Keratinocyte (primary cell): ENCODE results near the gene FAT1. TPM values are rescaled to one million over a fixed set of nuclear protein-coding genes. Genes with fewer than 3 reads are reported as not detected.

Experiments used
- DNase-seq: peaks from one replicate; pipeline ENCODE4 v3.0.0-alpha.2; 2011; ENCODE audit warnings: low read depth, missing footprints, low spot score
- FAIRE-seq: peaks from 2 replicates; lab custom pipeline; 2011; peaks lifted over from hg19 to GRCh38; lab: Jason Lieb, UNC
- H2AFZ ChIP-seq: 2 replicates; pipeline ENCODE4 v1.6.0; 2012; ENCODE audit warnings: low read length, control low read depth, inconsistent platforms; ENCODE audit not compliant: control insufficient read depth
- H3K27ac ChIP-seq: 2 replicates; pipeline ENCODE4 v1.5.1; 2011; ENCODE audit warnings: low read length; ENCODE audit not compliant: control insufficient read depth, insufficient read depth
- H3K27me3 ChIP-seq: 3 replicates; pipeline ENCODE4 v1.6.0; 2011; ENCODE audit warnings: low read length; ENCODE audit not compliant: control insufficient read depth, insufficient read depth; ENCODE audit errors: extremely low read depth
- H3K36me3 ChIP-seq, 2 experiments: 2 replicates in 1 of 2; 3 replicates in 1 of 2; pipeline ENCODE4 v1.5.1; 2011; ENCODE audit warnings: low read length in 2 of 2, mild to moderate bottlenecking in 1 of 2; ENCODE audit not compliant: control insufficient read depth in 2 of 2, insufficient read depth in 2 of 2; ENCODE audit errors: extremely low read depth in 1 of 2
- H3K4me1 ChIP-seq: 3 replicates; pipeline ENCODE4 v1.5.1; 2011; ENCODE audit warnings: low read length; ENCODE audit not compliant: control insufficient read depth, insufficient read depth; ENCODE audit errors: extremely low read depth
- H3K4me2 ChIP-seq: 3 replicates; pipeline ENCODE4 v1.6.0; 2011; ENCODE audit warnings: low read depth, low read length; ENCODE audit not compliant: control insufficient read depth, insufficient read depth; ENCODE audit errors: extremely low read depth
- H3K4me3 ChIP-seq, 3 experiments: fragments of 200-600 bp in 1 of 3; sonication (generic) in 1 of 3; 2 replicates in 2 of 3; 3 replicates in 1 of 3; pipeline ENCODE4 v1.5.1; 2011 to 2016; ENCODE audit warnings: low read length in 3 of 3, mild to moderate bottlenecking in 3 of 3, control low read depth in 2 of 3, inconsistent platforms in 1 of 3, low read depth in 1 of 3, mixed read lengths in 1 of 3, mixed run types in 1 of 3, moderate library complexity in 1 of 3; ENCODE audit not compliant: control insufficient read depth in 2 of 3, insufficient read depth in 2 of 3; ENCODE audit errors: extremely low read depth in 1 of 3
- H3K79me2 ChIP-seq: 2 replicates; pipeline ENCODE4 v1.6.0; 2012; ENCODE audit warnings: low read length; ENCODE audit not compliant: control insufficient read depth, insufficient read depth
- H3K9ac ChIP-seq: 3 replicates; pipeline ENCODE4 v1.6.0; 2011; ENCODE audit warnings: low read length; ENCODE audit not compliant: control insufficient read depth, insufficient read depth; ENCODE audit errors: extremely low read depth
- H3K9me1 ChIP-seq: 3 replicates; pipeline ENCODE4 v1.6.0; 2011; ENCODE audit warnings: low read length; ENCODE audit not compliant: control insufficient read depth, insufficient read depth; ENCODE audit errors: extremely low read depth
- H3K9me3 ChIP-seq: 2 replicates; pipeline ENCODE4 v1.5.1; 2012; ENCODE audit warnings: low read depth, low read length; ENCODE audit not compliant: control insufficient read depth
- H4K20me1 ChIP-seq: 3 replicates; pipeline ENCODE4 v1.6.0; 2011; ENCODE audit warnings: low read length; ENCODE audit not compliant: control insufficient read depth, insufficient read depth; ENCODE audit errors: extremely low read depth
- EZH2 ChIP-seq: IDR thresholded peaks from one replicate; pipeline ENCODE4 v1.6.1; 2012; ENCODE audit warnings: inconsistent platforms, mild to moderate bottlenecking, low read length, moderate library complexity
- dilution Hi-C: fragments of 300-500 bp; cut with MboI; formaldehyde crosslinking; loops from one replicate; pipeline ENCODE4 v1.7.0; 2020; ENCODE audit warnings: low sequenced_read_pairs; ENCODE audit not compliant: extremely low pct_ligation_motif_present
- polyA plus RNA-seq, 5 experiments: library from polyadenylated mRNA; depleted of rRNA in 3 of 5; stranded (reverse) in 3 of 5; stranded (forward) in 1 of 5; unstranded in 1 of 5; fragments of >200 nt; gene quantifications; 1 replicate in 1 of 5; 2 replicates in 3 of 5; 3 replicates in 1 of 5; pipeline versions ENCODE4 v1.2.1 to v1.2.3, GENCODE V29; 2011 to 2012; ENCODE audit warnings: missing spikeins in 2 of 5, low read depth in 1 of 5, low replicate concordance in 1 of 5
- TF ChIP-seq, protein P1 (sequence below), 3 experiments: IDR thresholded peaks in 1 of 3; conservative IDR thresholded peaks in 1 of 3; optimal IDR thresholded peaks in 1 of 3; 2 replicates in 2 of 3; 3 replicates in 1 of 3; pipeline versions ENCODE3 to v1.5.1; 2011; ENCODE audit warnings: low read length in 3 of 3, mild to moderate bottlenecking in 3 of 3, moderate library complexity in 2 of 3, control low read depth in 1 of 3, inconsistent platforms in 1 of 3; ENCODE audit not compliant: insufficient read depth in 2 of 3; ENCODE audit errors: extremely low read depth in 1 of 3

FAT1 gene
- polyA plus RNA-seq, 1 donor (not counting 4 experiments of a cell fraction or from before 2014, with no cell fraction given) = 329 TPM

DNA sequence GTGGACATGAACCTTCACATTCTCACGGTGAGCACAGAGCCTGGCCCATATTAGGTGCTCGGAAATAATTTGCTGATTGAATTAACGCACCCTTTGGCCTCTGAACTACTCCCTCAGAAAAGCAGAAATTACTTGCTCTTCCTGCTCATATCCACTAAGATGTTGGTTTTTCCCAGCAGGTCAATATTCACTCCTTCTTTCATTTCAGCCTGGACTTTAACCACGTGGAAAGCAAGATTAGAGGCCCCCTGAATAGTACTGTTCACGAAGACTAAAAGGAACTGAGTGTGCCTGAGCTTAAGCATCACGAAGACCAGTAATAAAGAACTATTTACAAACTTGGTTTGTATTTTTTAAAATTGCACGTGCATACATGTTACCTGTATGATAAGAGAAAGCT lies 178.2 kb downstream of the FAT1 start:
- Histone ChIP-seq H3K9me1 (no peaks in the 10 kb centered on the region), H3K4me1 (no peaks in the 10 kb centered on the region), H3K4me3 (no peak overlapping the region), H4K20me1 (no peaks in the 10 kb centered on the region), H3K27ac (no peak overlapping the region), H2AFZ (no peak overlapping the region), H3K4me2 (no peak overlapping the region), H3K9me3 (peaks cover 5% of the 10 kb centered on the region), H3K9ac (no peak overlapping the region), H3K27me3 (no peaks in the 10 kb centered on the region), H3K36me3 (no peaks in the 10 kb centered on the region), H3K79me2 (no peaks in the 10 kb centered on the region)
- FAIRE-seq (no peak), DNase-seq (no peak)
- TF ChIP-seq, protein P1, sequence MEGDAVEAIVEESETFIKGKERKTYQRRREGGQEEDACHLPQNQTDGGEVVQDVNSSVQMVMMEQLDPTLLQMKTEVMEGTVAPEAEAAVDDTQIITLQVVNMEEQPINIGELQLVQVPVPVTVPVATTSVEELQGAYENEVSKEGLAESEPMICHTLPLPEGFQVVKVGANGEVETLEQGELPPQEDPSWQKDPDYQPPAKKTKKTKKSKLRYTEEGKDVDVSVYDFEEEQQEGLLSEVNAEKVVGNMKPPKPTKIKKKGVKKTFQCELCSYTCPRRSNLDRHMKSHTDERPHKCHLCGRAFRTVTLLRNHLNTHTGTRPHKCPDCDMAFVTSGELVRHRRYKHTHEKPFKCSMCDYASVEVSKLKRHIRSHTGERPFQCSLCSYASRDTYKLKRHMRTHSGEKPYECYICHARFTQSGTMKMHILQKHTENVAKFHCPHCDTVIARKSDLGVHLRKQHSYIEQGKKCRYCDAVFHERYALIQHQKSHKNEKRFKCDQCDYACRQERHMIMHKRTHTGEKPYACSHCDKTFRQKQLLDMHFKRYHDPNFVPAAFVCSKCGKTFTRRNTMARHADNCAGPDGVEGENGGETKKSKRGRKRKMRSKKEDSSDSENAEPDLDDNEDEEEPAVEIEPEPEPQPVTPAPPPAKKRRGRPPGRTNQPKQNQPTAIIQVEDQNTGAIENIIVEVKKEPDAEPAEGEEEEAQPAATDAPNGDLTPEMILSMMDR (optimal IDR thresholded peaks at IDR 0.05 in 1 of 3, IDR thresholded peaks at IDR 0.05 in 1 of 3, conservative IDR thresholded peaks at IDR 0.05 in 1 of 3; ENCODE audit: extremely low read depth in 1 of 3, insufficient read depth in 2 of 3, low read length in 3 of 3) = no peak
- TF ChIP-seq EZH2 = no peak
- dilution Hi-C loops = no loop called here

DNA sequence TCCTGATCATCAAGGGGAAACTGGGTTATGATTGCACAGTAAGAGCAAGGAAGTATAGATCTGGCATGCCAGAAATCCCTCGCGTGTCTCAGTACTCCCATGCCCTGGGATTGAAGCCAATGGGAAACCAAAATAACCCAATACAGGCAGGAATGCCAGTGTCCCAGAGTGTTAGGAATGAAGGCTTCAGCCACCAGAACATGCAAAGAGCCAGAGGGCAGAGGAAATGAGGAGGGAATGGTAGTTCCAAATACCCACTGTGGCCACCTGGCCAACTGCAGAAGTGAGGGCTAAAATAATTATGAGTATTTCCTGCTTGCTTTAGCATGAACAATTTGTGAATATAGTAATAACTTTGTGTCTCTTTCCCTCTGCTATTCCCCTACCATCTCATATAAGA lies 180.4 kb downstream of the FAT1 start:
- Histone ChIP-seq H3K27ac (no peak overlapping the region), H3K9ac (no peak overlapping the region), H3K4me3 (no peak overlapping the region), H3K4me2 (no peak overlapping the region), H3K9me1 (no peaks in the 10 kb centered on the region), H4K20me1 (no peaks in the 10 kb centered on the region), H3K9me3 (peaks cover 5% of the 10 kb centered on the region), H2AFZ (no peak overlapping the region), H3K36me3 (no peaks in the 10 kb centered on the region), H3K27me3 (no peaks in the 10 kb centered on the region), H3K79me2 (no peaks in the 10 kb centered on the region), H3K4me1 (no peaks in the 10 kb centered on the region)
- DNase-seq = no peak
- dilution Hi-C loops = no loop called here
- no peak for FAIRE-seq
- TF ChIP-seq EZH2 = no peak
- TF ChIP-seq, protein P1 (optimal IDR thresholded peaks at IDR 0.05 in 1 of 3, IDR thresholded peaks at IDR 0.05 in 1 of 3, conservative IDR thresholded peaks at IDR 0.05 in 1 of 3; ENCODE audit: extremely low read depth in 1 of 3, insufficient read depth in 2 of 3, low read length in 3 of 3) = no peak
